A673 (cell line): Measurements from ENCODE around the gene AKNA. TPM values are rescaled to one million over a fixed set of nuclear protein-coding genes. Genes with fewer than 3 reads are reported as not detected.

Experiments
- BruUV-seq: library from RNA; stranded (reverse); fragments of 400-500 nt; replicated peaks from 2 replicates; lab custom pipeline; 2021; lab: Mats Ljungman, UMichigan
- CTCF ChIA-PET: fragments of 300-600 bp; sonication (Branson Sonifier 250); formaldehyde crosslinking; loops from one replicate; lab custom pipeline; 2022; ENCODE audit warnings: antibody characterized with exemption; lab: Charles Lee
- POLR2A ChIA-PET: fragments of 300-600 bp; sonication (Branson Sonifier 250); formaldehyde crosslinking; loops from one replicate; lab custom pipeline; 2022; ENCODE audit warnings: antibody characterized with exemption; ENCODE audit not compliant: low non-redundant PET; lab: Charles Lee
- DNase-seq: peaks from one replicate; pipeline ENCODE4 v3.0.0-alpha.2; 2015; ENCODE audit warnings: low spot score
- H3K27ac ChIP-seq: fragments of 200-600 bp; sonication (generic); 2 replicates; pipeline ENCODE4 v1.5.1; 2016; ENCODE audit warnings: mixed run types, low read depth, mild to moderate bottlenecking, mixed read lengths, antibody characterized with exemption, low read length; ENCODE audit not compliant: poor library complexity, severe bottlenecking
- H3K27me3 ChIP-seq: fragments of 200-600 bp; sonication (generic); replicated peaks from 2 replicates; pipeline ENCODE4 v1.6.1; 2017; ENCODE audit warnings: mixed run types, low read depth, mild to moderate bottlenecking, mixed read lengths, antibody characterized with exemption, low read length; ENCODE audit not compliant: insufficient read depth, poor library complexity
- H3K36me3 ChIP-seq: fragments of 200-600 bp; sonication (generic); 2 replicates; pipeline ENCODE4 v1.6.1; 2016; ENCODE audit warnings: mixed run types, mild to moderate bottlenecking, mixed read lengths, antibody characterized with exemption, low read length; ENCODE audit not compliant: insufficient read depth, poor library complexity, severe bottlenecking
- H3K4me1 ChIP-seq: fragments of 200-600 bp; sonication (generic); 2 replicates; pipeline ENCODE4 v1.6.1; 2017; ENCODE audit warnings: mixed run types, mild to moderate bottlenecking, mixed read lengths, antibody characterized with exemption, low read length; ENCODE audit not compliant: insufficient read depth, poor library complexity, severe bottlenecking
- H3K4me3 ChIP-seq: fragments of 200-600 bp; sonication (generic); 2 replicates; pipeline ENCODE4 v1.5.1; 2016; ENCODE audit warnings: low read depth, mixed run types, mild to moderate bottlenecking, mixed read lengths, low read length; ENCODE audit not compliant: poor library complexity, severe bottlenecking
- H3K9me3 ChIP-seq: fragments of 200-600 bp; sonication (generic); 2 replicates; pipeline ENCODE4 v1.6.1; 2016; ENCODE audit warnings: mixed run types, low read depth, mild to moderate bottlenecking, mixed read lengths, antibody characterized with exemption, low read length; ENCODE audit not compliant: poor library complexity, severe bottlenecking
- CTCF ChIP-seq: fragments of 300-800, 200-600 bp; sonication (generic); conservative IDR thresholded peaks from 2 replicates; pipeline ENCODE4 v1.5.1; 2017; ENCODE audit warnings: low read depth, mild to moderate bottlenecking, antibody characterized with exemption, low read length, moderate library complexity, mixed read lengths
- EZH2 ChIP-seq: fragments of 200-600 bp; sonication (generic); IDR thresholded peaks from 2 replicates; pipeline ENCODE4 v1.6.1; 2017; ENCODE audit warnings: borderline replicate concordance, low read depth, mild to moderate bottlenecking, mixed read lengths, antibody characterized with exemption, low read length; ENCODE audit not compliant: poor library complexity, severe bottlenecking
- intact Hi-C: fragments of 100-400 bp; cut with micrococcal nuclease; formaldehyde crosslinking; loops from one replicate; pipeline ENCODE4 v1.10.0; 2022; ENCODE audit not compliant: unreplicated experiment
- total RNA-seq: library from RNA; stranded (reverse); gene quantifications from 2 replicates; pipeline ENCODE4 v1.2.3, GENCODE V29; 2021

The AKNA gene
- total RNA-seq, 1 experiment from 2014 or later: 20.4 TPM

GRCh38 chr9:114401344-114401743 lies 13.6 kb upstream of the AKNA start:
- Histone ChIP-seq H3K27me3 (no peaks in the 10 kb centered on the region), H3K36me3 (no peaks in the 10 kb centered on the region), H3K4me1 (peaks cover 15% of the 10 kb centered on the region), H3K9me3 (no peaks in the 10 kb centered on the region), H3K27ac (no peak overlapping the region), H3K4me3 (no peak overlapping the region)
- ChIA-PET POLR2A (no interaction called here), CTCF (no interaction called here)
- no peak for DNase-seq
- TF ChIP-seq EZH2: no peak
- no peak for TF ChIP-seq CTCF
- intact Hi-C loops: no loop called here
- no TSS peak for BruUV-seq

- H3K27ac ChIP-seq: no peak overlapping the region
- no peak overlapping the region for H3K4me3 ChIP-seq
- BruUV-seq: no TSS peak
- POLR2A ChIA-PET: no interaction called here
- no peaks in the 10 kb centered on the region for H3K27me3 ChIP-seq
- TF ChIP-seq CTCF: no peak
- no peak for TF ChIP-seq EZH2
- H3K4me1 ChIP-seq: peaks cover 18% of the 10 kb centered on the region
- H3K36me3 ChIP-seq: no peaks in the 10 kb centered on the region
- CTCF ChIA-PET: no interaction called here
- no peak for DNase-seq
- intact Hi-C loops: no loop called here
- no peaks in the 10 kb centered on the region for H3K9me3 ChIP-seq
Measured at GRCh38 chr9:114400772-114401171, 13.0 kb upstream of the AKNA start.

- Histone ChIP-seq H3K27me3 (no peaks in the 10 kb centered on the region), H3K36me3 (no peaks in the 10 kb centered on the region), H3K9me3 (no peaks in the 10 kb centered on the region), H3K4me3 (no peak overlapping the region), H3K4me1 (peaks cover 23% of the 10 kb centered on the region), H3K27ac (no peak overlapping the region)
- POLR2A ChIA-PET: no interaction called here
- CTCF ChIA-PET: no interaction called here
- no peak for TF ChIP-seq CTCF
- no peak for TF ChIP-seq EZH2
- no TSS peak for BruUV-seq
- DNase-seq: no peak
- intact Hi-C loops: no loop called here
Measured at GRCh38 chr9:114400219-114400618, 12.4 kb upstream of the AKNA start.
